B cell (primary cell): ENCODE measurements around the gene SYNJ1. TPM values are rescaled to one million over a fixed set of nuclear protein-coding genes. Genes with fewer than 3 reads are reported as not detected.

Source experiments
- ATAC-seq: fragments of 200-7000 bp; cut with Tn5 transposase; one replicate; pipeline ENCODE4 v1.10.0; 2021; ENCODE audit warnings: low read depth, mild to moderate bottlenecking, moderate number of reproducible peaks, moderate library complexity
- CTCF ChIA-PET: fragments of 350-600 bp; sonication (Branson Sonifier 250); formaldehyde crosslinking; loops from one replicate; lab custom pipeline; 2021; ENCODE audit warnings: antibody characterized with exemption, inconsistent platforms; lab: Charles Lee
- POLR2A ChIA-PET: fragments of 350-600 bp; sonication (Branson Sonifier 250); formaldehyde crosslinking; loops from one replicate; lab custom pipeline; 2021; ENCODE audit warnings: antibody characterized with exemption; lab: Charles Lee
- DNase-seq: peaks from one replicate; pipeline ENCODE4 v3.0.0; 2013
- H2AFZ ChIP-seq: 2 replicates; pipeline ENCODE4 v1.6.1; 2012; ENCODE audit warnings: mild to moderate bottlenecking, low read depth, low read length; ENCODE audit not compliant: insufficient read depth, poor library complexity, severe bottlenecking
- H3K27ac ChIP-seq, 2 donors: 1 replicate in 1 of 2; 2 replicates in 1 of 2; pipeline ENCODE4 v1.5.1; 2012 to 2013; ENCODE audit warnings: low read length in 2 of 2, mild to moderate bottlenecking in 2 of 2, moderate library complexity in 1 of 2
- H3K27me3 ChIP-seq, 4 experiments: fragments of 200-600 bp in 1 of 4; sonication (generic) in 1 of 4; replicated peaks in 1 of 4; 1 replicate in 2 of 4; 2 replicates in 2 of 4; pipeline versions ENCODE4 v1.6.1 to v1.7.0; 2013 to 2016; ENCODE audit warnings: low read length in 3 of 4, mild to moderate bottlenecking in 2 of 4, mixed read lengths in 1 of 4, moderate library complexity in 1 of 4; ENCODE audit not compliant: insufficient read depth in 4 of 4, control insufficient read depth in 3 of 4; ENCODE audit errors: control extremely low read depth in 1 of 4
- H3K36me3 ChIP-seq, 2 experiments: replicated peaks in 1 of 2; 1 replicate in 1 of 2; 2 replicates in 1 of 2; pipeline versions ENCODE4 v1.6.1 to v1.7.1; 2013; ENCODE audit warnings: low read length in 1 of 2; ENCODE audit not compliant: insufficient read depth in 2 of 2, control insufficient read depth in 1 of 2; ENCODE audit errors: control extremely low read depth in 1 of 2, extremely low read depth in 1 of 2
- H3K4me1 ChIP-seq, 2 donors: fragments of 200-600 bp in 1 of 2; sonication (generic) in 1 of 2; 1 replicate in 1 of 2; 2 replicates in 1 of 2; pipeline versions ENCODE4 v1.5.1 to v1.6.1; 2013 to 2017; ENCODE audit warnings: low read length in 2 of 2; ENCODE audit not compliant: control insufficient read depth in 2 of 2, insufficient read depth in 2 of 2
- H3K4me2 ChIP-seq: replicated peaks from 2 replicates; pipeline ENCODE3; 2012; ENCODE audit warnings: mild to moderate bottlenecking, low read depth, low read length; ENCODE audit not compliant: poor library complexity, severe bottlenecking
- H3K4me3 ChIP-seq, 5 experiments: fragments of 200-600 bp in 1 of 5; sonication (generic) in 1 of 5; 1 replicate in 3 of 5; 2 replicates in 2 of 5; pipeline versions ENCODE4 v1.5.1 to v1.7.0; 2011 to 2016; ENCODE audit warnings: low read length in 4 of 5, mild to moderate bottlenecking in 4 of 5, low read depth in 2 of 5, control low read depth in 1 of 5, moderate library complexity in 1 of 5; ENCODE audit not compliant: insufficient read depth in 1 of 5; ENCODE audit errors: control extremely low read depth in 1 of 5, extremely low read depth in 1 of 5
- H3K79me2 ChIP-seq: fragments of 200-600 bp; sonication (generic); one replicate; pipeline ENCODE4 v1.6.0; 2016; ENCODE audit warnings: low read length; ENCODE audit not compliant: control insufficient read depth, insufficient read depth
- H3K9ac ChIP-seq: fragments of 200-600 bp; sonication (generic); 2 replicates; pipeline ENCODE4 v1.6.1; 2017; ENCODE audit warnings: mild to moderate bottlenecking, low read length, moderate library complexity
- H3K9me3 ChIP-seq, 3 donors: one replicate each; pipeline versions ENCODE4 v1.6.1 to v1.7.1; 2013; ENCODE audit warnings: low read length in 2 of 3; ENCODE audit not compliant: control insufficient read depth in 2 of 3, insufficient read depth in 1 of 3; ENCODE audit errors: control extremely low read depth in 1 of 3
- H4K20me1 ChIP-seq: 2 replicates; pipeline ENCODE4 v1.6.0; 2012; ENCODE audit warnings: mild to moderate bottlenecking, low read length; ENCODE audit not compliant: insufficient read depth, control insufficient read depth, poor library complexity, severe bottlenecking
- H3K27ac Mint-ChIP-seq: one replicate; pipeline ENCODE4 v1.8.0; 2021; ENCODE audit warnings: mixed read lengths
- H3K27me3 Mint-ChIP-seq: one replicate; pipeline ENCODE4 v1.8.0; 2021; ENCODE audit warnings: mixed read lengths
- H3K4me1 Mint-ChIP-seq: one replicate; pipeline ENCODE4 v1.8.0; 2021; ENCODE audit warnings: mixed read lengths
- H3K4me3 Mint-ChIP-seq: one replicate; pipeline ENCODE4 v1.8.0; 2021; ENCODE audit warnings: mixed read lengths
- H3K9me3 Mint-ChIP-seq: one replicate; pipeline ENCODE4 v1.8.0; 2022; ENCODE audit warnings: mixed read lengths; ENCODE audit not compliant: insufficient read depth
- CTCF ChIP-seq: fragments of 200-600 bp; IDR thresholded peaks from one replicate; pipeline ENCODE4 v1.8.0; 2022; ENCODE audit warnings: antibody characterized with exemption, mild to moderate bottlenecking
- EZH2 ChIP-seq: IDR thresholded peaks from 2 replicates; pipeline ENCODE4 v1.6.1; 2012; ENCODE audit warnings: borderline replicate concordance, low read depth, mild to moderate bottlenecking, moderate library complexity, low read length; ENCODE audit not compliant: insufficient read depth, poor library complexity, severe bottlenecking
- WGBS: methylation state at CpG from one replicate; pipeline ENCODE4 v1.1.5; 2013; ENCODE audit warnings: missing lambda C conversion rate; ENCODE audit not compliant: insufficient coverage; 5-methylcytosine and 5-hydroxymethylcytosine counted together
- intact Hi-C: fragments of 100-400 bp; cut with micrococcal nuclease; formaldehyde crosslinking; loops from one replicate; pipeline ENCODE4 v1.10.0; 2022
- polyA plus RNA-seq: library from polyadenylated mRNA; depleted of rRNA; stranded (reverse); fragments of >200 nt; gene quantifications from 2 replicates; pipeline ENCODE4 v1.2.3, GENCODE V29; 2012
- total RNA-seq, 2 donors: library from RNA; stranded (reverse); fragments of 120-200 nt in 1 of 2; gene quantifications; 1 replicate in 1 of 2; 2 replicates in 1 of 2; pipeline versions ENCODE4 v1.2.3 to v1.2.4, GENCODE V29; 2013 to 2022

The SYNJ1 gene
- total and polyA plus RNA-seq, 2 donors (not counting 1 experiment from before 2014, with no cell fraction given), result 2.2 to 9.4 TPM

- H3K9ac ChIP-seq, result no peak overlapping the region
- Mint-ChIP-seq H3K27me3 (no peaks in the 10 kb centered on the region), H3K9me3 (no peaks in the 10 kb centered on the region), H3K4me3 (no peak overlapping the region), H3K27ac (no peak overlapping the region), H3K4me1 (no peaks in the 10 kb centered on the region)
- H3K27ac ChIP-seq, result no peak overlapping the region
- peaks cover 10% of the 10 kb centered on the region for H3K79me2 ChIP-seq
- TF ChIP-seq EZH2 (no peak), CTCF (no peak)
- H3K9me3 ChIP-seq, result no peaks in the 10 kb centered on the region
- H4K20me1 ChIP-seq, result no peaks in the 10 kb centered on the region
- H3K4me3 ChIP-seq, result no peak overlapping the region
- POLR2A ChIA-PET, result interaction anchor here (0.6 kb wide), 1 partner anchor 45 kb away, joined by 3 read pairs; no protein-coding TSS in a partner anchor
- no peak overlapping the region for H2AFZ ChIP-seq
- no peak overlapping the region for H3K4me2 ChIP-seq
- 100% methylated on average over 1 of the region's 1 CpG for WGBS
- no peaks in the 10 kb centered on the region for H3K4me1 ChIP-seq
- ATAC-seq (no peak), DNase-seq (no peak)
- no peaks in the 10 kb centered on the region for H3K27me3 ChIP-seq
- intact Hi-C loops, result no loop called here
- CTCF ChIA-PET, result no interaction called here
- H3K36me3 ChIP-seq, result peaks cover 3 to 65% of the 10 kb centered on the region in 2 experiments
Observed at GRCh38 chr21:32757804-32758203, 30.0 kb upstream of the SYNJ1 start.

GRCh38 chr21:32756096-32756495 is 28.3 kb upstream of the SYNJ1 start:
- Mint-ChIP-seq H3K9me3 (no peaks in the 10 kb centered on the region), H3K27ac (no peak overlapping the region), H3K4me1 (no peaks in the 10 kb centered on the region), H3K27me3 (no peaks in the 10 kb centered on the region), H3K4me3 (no peak overlapping the region)
- no peak overlapping the region for H3K9ac ChIP-seq
- H3K4me3 ChIP-seq, result no peak overlapping the region
- ChIA-PET CTCF (interaction anchor here (0.6 to 0.7 kb wide), 3 partner anchors 15 to 968 kb away, joined by 3 to 4 read pairs (median 4); partner anchors contain the start of gene PAXBP1), POLR2A (no interaction called here)
- no peaks in the 10 kb centered on the region for H3K4me1 ChIP-seq
- intact Hi-C loops, result no loop called here
- TF ChIP-seq CTCF (no peak), EZH2 (no peak)
- no peak overlapping the region for H2AFZ ChIP-seq
- WGBS, result no CpG with 5 or more reads among the region's 1 CpG
- ATAC-seq (no peak), DNase-seq (no peak)
- H4K20me1 ChIP-seq, result no peaks in the 10 kb centered on the region
- H3K36me3 ChIP-seq, result peaks cover 3 to 63% of the 10 kb centered on the region in 2 experiments
- H3K9me3 ChIP-seq, result no peaks in the 10 kb centered on the region
- no peaks in the 10 kb centered on the region for H3K79me2 ChIP-seq
- H3K27ac ChIP-seq, result no peak overlapping the region
- H3K4me2 ChIP-seq, result no peak overlapping the region
- H3K27me3 ChIP-seq, result no peaks in the 10 kb centered on the region
